ENCODE data around the gene HDAC10.

DNA sequence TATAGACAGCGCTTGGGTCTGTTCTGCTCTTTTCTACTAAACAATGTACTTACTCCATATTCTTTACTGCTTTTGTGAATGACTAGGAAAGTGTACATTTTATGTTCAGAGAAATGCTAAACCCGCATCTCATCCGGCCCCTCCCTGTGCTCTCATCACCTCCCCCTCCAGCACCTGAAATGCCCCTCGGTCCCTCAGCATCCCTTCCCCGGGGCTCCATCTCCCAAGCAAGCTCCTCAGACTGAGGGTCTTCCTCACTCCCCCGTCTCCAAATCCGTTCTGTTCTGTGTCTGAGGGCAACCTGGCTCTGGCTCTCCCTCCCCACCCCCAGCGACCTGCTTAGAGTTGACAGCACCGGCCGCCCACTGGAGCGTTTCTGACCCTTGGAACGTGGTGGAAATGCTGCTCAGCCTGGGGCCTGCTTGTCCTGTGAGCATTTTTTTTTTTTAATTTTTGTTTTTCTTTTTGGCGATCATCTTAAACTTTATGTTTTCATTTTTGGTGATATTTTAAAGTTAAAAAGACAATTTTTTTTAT lies 48.9 kb downstream of the HDAC10 start:
- TF ChIP-seq, protein P1, sequence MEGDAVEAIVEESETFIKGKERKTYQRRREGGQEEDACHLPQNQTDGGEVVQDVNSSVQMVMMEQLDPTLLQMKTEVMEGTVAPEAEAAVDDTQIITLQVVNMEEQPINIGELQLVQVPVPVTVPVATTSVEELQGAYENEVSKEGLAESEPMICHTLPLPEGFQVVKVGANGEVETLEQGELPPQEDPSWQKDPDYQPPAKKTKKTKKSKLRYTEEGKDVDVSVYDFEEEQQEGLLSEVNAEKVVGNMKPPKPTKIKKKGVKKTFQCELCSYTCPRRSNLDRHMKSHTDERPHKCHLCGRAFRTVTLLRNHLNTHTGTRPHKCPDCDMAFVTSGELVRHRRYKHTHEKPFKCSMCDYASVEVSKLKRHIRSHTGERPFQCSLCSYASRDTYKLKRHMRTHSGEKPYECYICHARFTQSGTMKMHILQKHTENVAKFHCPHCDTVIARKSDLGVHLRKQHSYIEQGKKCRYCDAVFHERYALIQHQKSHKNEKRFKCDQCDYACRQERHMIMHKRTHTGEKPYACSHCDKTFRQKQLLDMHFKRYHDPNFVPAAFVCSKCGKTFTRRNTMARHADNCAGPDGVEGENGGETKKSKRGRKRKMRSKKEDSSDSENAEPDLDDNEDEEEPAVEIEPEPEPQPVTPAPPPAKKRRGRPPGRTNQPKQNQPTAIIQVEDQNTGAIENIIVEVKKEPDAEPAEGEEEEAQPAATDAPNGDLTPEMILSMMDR (IDR thresholded peaks at IDR 0.05), result no peak
- TF ChIP-seq POLR2A (IDR thresholded peaks at IDR 0.05; ENCODE audit: low read depth), result no peak
